ENCODE results near the gene SLC6A19. TPM values are rescaled to one million over a fixed set of nuclear protein-coding genes. Genes with fewer than 3 reads are reported as not detected.

Gene SLC6A19
- total and polyA plus RNA-seq, 10 of the 15 experiments (the other 5 are each of a cell fraction or from before 2014, with no cell fraction given), result 0.01 to 0.03 TPM; not detected in 8

DNA sequence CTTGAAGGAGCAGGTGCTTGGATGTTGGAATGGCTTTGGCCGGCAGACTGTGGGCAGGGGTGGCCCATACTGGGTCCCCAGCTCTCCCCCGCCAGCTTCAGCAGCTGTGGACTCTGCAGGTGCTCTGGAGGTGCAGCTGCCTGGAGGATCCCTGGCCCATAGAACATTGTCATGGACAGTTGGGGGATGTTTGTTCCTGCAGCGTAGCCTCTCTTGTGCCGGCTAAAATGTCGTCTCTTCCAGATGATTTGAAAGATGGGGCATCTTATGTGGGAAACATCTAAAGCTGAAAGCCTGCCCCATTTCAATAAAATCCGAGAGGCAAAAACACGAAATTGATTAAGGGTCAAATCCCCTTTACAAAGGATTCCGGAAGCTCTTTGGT is 13.5 kb upstream of the SLC6A19 start:
- no peak overlapping the region for H3K4me3 ChIP-seq
- intact Hi-C loops (cut with micrococcal nuclease; ENCODE audit: unreplicated experiment) (no loop called here), in situ Hi-C loops (cut with MboI) (no loop called here)
- no peak overlapping the region for H2AFZ ChIP-seq (ENCODE audit: control insufficient read depth, low read depth, low read length)
- H3K27ac ChIP-seq (ENCODE audit: control insufficient read depth, insufficient read depth), result no peak overlapping the region
- H3K4me2 ChIP-seq (ENCODE audit: control insufficient read depth, insufficient read depth), result no peak overlapping the region
- H4K20me1 ChIP-seq (ENCODE audit: control insufficient read depth, insufficient read depth), result no peaks in the 10 kb centered on the region; the same call in 1 of the 2 replicates
- ChIA-PET SMC1A (ENCODE audit: uncharacterized antibody, unreplicated experiment) (no interaction called here), CTCF (interaction anchor here (0.7 kb wide), 2 partner anchors 14 to 403 kb away, joined by 3 read pairs; no protein-coding TSS in a partner anchor), POLR2A (no interaction called here), RAD21 (ENCODE audit: unreplicated experiment) (no interaction called here)
- no peaks in the 10 kb centered on the region for H3K9me3 ChIP-seq (replicated peaks; ENCODE audit: control insufficient read depth, insufficient read depth, low read length)
- no peaks in the 10 kb centered on the region for H3K36me3 ChIP-seq (ENCODE audit: control insufficient read depth in 2 of 2, insufficient read depth in 2 of 2, low read length in 1 of 2)
- no peak overlapping the region for H3K9ac ChIP-seq (ENCODE audit: control insufficient read depth, insufficient read depth, low read length)
- no peaks in the 10 kb centered on the region; a peak in 1 of 4 replicates for H3K27me3 ChIP-seq (replicated peaks in 1 of 2; ENCODE audit: control insufficient read depth in 2 of 2, insufficient read depth in 2 of 2, low read length in 1 of 2)
- WGBS (ENCODE audit: insufficient coverage, insufficient replicate concordance, low lambda C conversion rate, missing lambda C conversion rate), result 38% methylated on average over 8 of the region's 8 CpGs
- no peaks in the 10 kb centered on the region for H3K79me2 ChIP-seq (ENCODE audit: control insufficient read depth, insufficient read depth, low read length)
- BruUV-seq (replicated peaks), result no TSS peak
- no peak for FAIRE-seq
- no peak for DNase-seq (ENCODE audit: low read depth, low spot score)
- no peaks in the 10 kb centered on the region for H3K4me1 ChIP-seq (ENCODE audit: control insufficient read depth, insufficient read depth, low read length)
- no peak for ATAC-seq
- TF ChIP-seq YBX1 (IDR thresholded peaks at IDR 0.05), result no peak
- TF ChIP-seq ZNF384 (IDR thresholded peaks at IDR 0.05; ENCODE audit: borderline replicate concordance, low read depth, low read length), result no peak
- TF ChIP-seq, protein P1, sequence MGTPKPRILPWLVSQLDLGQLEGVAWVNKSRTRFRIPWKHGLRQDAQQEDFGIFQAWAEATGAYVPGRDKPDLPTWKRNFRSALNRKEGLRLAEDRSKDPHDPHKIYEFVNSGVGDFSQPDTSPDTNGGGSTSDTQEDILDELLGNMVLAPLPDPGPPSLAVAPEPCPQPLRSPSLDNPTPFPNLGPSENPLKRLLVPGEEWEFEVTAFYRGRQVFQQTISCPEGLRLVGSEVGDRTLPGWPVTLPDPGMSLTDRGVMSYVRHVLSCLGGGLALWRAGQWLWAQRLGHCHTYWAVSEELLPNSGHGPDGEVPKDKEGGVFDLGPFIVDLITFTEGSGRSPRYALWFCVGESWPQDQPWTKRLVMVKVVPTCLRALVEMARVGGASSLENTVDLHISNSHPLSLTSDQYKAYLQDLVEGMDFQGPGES (IDR thresholded peaks at IDR 0.05), result no peak
- no peak for TF ChIP-seq POLR2AphosphoS5 (IDR thresholded peaks at IDR 0.05; ENCODE audit: low read length)
- no peak for TF ChIP-seq GATAD2B (conservative IDR thresholded peaks at IDR 0.05; ENCODE audit: low read depth)
- TF ChIP-seq, protein P2, sequence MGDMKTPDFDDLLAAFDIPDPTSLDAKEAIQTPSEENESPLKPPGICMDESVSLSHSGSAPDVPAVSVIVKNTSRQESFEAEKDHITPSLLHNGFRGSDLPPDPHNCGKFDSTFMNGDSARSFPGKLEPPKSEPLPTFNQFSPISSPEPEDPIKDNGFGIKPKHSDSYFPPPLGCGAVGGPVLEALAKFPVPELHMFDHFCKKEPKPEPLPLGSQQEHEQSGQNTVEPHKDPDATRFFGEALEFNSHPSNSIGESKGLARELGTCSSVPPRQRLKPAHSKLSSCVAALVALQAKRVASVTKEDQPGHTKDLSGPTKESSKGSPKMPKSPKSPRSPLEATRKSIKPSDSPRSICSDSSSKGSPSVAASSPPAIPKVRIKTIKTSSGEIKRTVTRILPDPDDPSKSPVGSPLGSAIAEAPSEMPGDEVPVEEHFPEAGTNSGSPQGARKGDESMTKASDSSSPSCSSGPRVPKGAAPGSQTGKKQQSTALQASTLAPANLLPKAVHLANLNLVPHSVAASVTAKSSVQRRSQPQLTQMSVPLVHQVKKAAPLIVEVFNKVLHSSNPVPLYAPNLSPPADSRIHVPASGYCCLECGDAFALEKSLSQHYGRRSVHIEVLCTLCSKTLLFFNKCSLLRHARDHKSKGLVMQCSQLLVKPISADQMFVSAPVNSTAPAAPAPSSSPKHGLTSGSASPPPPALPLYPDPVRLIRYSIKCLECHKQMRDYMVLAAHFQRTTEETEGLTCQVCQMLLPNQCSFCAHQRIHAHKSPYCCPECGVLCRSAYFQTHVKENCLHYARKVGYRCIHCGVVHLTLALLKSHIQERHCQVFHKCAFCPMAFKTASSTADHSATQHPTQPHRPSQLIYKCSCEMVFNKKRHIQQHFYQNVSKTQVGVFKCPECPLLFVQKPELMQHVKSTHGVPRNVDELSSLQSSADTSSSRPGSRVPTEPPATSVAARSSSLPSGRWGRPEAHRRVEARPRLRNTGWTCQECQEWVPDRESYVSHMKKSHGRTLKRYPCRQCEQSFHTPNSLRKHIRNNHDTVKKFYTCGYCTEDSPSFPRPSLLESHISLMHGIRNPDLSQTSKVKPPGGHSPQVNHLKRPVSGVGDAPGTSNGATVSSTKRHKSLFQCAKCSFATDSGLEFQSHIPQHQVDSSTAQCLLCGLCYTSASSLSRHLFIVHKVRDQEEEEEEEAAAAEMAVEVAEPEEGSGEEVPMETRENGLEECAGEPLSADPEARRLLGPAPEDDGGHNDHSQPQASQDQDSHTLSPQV (IDR thresholded peaks at IDR 0.05), result no peak
- TF ChIP-seq, protein P3, sequence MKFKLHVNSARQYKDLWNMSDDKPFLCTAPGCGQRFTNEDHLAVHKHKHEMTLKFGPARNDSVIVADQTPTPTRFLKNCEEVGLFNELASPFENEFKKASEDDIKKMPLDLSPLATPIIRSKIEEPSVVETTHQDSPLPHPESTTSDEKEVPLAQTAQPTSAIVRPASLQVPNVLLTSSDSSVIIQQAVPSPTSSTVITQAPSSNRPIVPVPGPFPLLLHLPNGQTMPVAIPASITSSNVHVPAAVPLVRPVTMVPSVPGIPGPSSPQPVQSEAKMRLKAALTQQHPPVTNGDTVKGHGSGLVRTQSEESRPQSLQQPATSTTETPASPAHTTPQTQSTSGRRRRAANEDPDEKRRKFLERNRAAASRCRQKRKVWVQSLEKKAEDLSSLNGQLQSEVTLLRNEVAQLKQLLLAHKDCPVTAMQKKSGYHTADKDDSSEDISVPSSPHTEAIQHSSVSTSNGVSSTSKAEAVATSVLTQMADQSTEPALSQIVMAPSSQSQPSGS (IDR thresholded peaks at IDR 0.05; ENCODE audit: low read length), result no peak
- TF ChIP-seq, protein P4, sequence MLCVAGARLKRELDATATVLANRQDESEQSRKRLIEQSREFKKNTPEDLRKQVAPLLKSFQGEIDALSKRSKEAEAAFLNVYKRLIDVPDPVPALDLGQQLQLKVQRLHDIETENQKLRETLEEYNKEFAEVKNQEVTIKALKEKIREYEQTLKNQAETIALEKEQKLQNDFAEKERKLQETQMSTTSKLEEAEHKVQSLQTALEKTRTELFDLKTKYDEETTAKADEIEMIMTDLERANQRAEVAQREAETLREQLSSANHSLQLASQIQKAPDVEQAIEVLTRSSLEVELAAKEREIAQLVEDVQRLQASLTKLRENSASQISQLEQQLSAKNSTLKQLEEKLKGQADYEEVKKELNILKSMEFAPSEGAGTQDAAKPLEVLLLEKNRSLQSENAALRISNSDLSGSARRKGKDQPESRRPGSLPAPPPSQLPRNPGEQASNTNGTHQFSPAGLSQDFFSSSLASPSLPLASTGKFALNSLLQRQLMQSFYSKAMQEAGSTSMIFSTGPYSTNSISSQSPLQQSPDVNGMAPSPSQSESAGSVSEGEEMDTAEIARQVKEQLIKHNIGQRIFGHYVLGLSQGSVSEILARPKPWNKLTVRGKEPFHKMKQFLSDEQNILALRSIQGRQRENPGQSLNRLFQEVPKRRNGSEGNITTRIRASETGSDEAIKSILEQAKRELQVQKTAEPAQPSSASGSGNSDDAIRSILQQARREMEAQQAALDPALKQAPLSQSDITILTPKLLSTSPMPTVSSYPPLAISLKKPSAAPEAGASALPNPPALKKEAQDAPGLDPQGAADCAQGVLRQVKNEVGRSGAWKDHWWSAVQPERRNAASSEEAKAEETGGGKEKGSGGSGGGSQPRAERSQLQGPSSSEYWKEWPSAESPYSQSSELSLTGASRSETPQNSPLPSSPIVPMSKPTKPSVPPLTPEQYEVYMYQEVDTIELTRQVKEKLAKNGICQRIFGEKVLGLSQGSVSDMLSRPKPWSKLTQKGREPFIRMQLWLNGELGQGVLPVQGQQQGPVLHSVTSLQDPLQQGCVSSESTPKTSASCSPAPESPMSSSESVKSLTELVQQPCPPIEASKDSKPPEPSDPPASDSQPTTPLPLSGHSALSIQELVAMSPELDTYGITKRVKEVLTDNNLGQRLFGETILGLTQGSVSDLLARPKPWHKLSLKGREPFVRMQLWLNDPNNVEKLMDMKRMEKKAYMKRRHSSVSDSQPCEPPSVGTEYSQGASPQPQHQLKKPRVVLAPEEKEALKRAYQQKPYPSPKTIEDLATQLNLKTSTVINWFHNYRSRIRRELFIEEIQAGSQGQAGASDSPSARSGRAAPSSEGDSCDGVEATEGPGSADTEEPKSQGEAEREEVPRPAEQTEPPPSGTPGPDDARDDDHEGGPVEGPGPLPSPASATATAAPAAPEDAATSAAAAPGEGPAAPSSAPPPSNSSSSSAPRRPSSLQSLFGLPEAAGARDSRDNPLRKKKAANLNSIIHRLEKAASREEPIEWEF (IDR thresholded peaks at IDR 0.05; ENCODE audit: insufficient replicate concordance, low read depth, low read length), result no peak
- TF ChIP-seq SMAD1 (IDR thresholded peaks at IDR 0.05; ENCODE audit: low read depth, partially characterized antibody), result no peak

All from GM12878 (cell line).